A549 treated with dexamethasone at 1 μM for 4 hours (cell line): ENCODE measurements around the gene CTSZ. TPM values are rescaled to one million over a fixed set of nuclear protein-coding genes. Genes with fewer than 3 reads are reported as not detected.

ENCODE experiments used
- total RNA-seq: library from RNA; stranded (reverse); fragments of 200-300 nt; extraction: Qiagen RNA extraction; gene quantifications from 5 replicates; pipeline ENCODE4 v1.2.3, GENCODE V29; 2022

Gene CTSZ
- total RNA-seq, result 148 to 209 TPM (median 200 TPM) in 5 replicates

DNA sequence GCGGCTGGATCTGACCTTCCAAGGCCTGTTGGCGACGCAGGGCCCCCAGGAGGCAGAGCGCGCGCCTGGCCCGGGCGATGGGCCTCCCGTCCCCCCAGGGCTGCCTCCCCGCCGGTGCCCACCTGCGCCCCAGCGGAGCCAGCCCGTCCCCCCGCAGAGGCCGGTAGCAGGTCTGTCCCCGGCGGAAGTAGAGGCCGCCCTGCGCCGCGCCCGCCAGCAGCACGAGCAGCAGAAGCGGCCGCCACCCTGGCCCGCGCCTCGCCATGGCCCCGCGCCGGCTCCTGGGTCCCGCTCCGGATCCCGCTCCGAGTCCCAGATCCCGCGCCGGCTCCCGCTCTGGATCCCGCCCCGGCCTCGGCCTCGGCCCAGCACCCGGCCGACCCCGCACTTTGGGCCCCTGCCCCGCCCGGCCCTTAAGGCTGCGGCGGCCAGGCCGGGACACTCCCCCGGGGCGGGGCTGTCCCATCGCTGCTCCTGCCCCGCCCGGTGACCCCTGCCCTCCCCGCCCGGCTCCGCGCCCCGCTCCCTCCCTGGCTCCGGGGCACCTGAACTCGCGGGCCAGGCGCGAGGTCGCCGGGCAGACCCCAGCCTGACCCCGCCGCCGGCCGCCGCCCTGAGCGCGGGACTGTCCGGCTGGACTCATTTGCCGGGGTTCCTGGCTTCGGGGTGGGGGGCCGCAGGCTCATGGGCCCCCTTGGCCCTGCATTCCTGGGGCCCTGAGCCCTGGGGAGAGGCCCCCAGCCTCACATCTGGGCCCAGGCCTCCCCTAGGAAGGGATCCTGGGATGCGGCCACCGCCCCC, at the start of gene CTSZ:
CTSZ (minus strand) TSS at position 391 of the 801 bp plus-strand sequence; CDS start at position 265, 126 bp downstream.

DNA sequence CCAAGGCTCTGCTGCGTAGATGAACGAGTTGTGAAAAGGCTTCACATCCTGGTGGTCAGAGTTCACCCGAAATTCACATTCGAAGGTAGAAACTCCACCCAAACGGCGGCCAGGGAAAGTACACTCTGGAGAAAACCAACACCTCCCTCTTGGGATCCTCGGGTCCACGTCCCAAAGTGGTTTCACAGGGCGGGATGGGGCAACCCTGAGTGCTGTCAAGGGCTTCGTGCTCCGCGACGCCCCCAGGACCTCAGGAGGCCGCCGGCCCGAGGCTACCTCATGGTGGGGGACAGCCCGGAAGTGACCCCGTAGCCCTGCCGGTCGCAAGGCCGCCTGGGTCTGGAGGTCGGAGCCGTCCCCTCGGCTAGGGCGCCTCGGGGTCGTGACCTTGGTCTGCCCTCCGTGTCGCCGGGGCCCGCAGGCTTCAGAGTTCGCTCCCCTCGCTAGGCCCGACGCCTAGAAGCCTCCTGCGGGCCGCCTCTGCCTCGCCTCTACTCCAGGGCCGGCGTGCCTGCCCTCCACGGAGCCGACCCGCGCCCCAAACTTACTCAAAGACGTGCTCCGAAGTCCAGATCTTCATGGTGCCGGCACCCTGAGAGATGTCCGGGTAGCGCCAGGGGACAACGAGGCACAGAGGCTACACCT, 35.2 kb upstream of the CTSZ start, which contains the start of gene PRELID3B:
PRELID3B (minus strand) TSS at position 636 of the 645 bp plus-strand sequence; CDS start at position 580, 56 bp downstream.

DNA sequence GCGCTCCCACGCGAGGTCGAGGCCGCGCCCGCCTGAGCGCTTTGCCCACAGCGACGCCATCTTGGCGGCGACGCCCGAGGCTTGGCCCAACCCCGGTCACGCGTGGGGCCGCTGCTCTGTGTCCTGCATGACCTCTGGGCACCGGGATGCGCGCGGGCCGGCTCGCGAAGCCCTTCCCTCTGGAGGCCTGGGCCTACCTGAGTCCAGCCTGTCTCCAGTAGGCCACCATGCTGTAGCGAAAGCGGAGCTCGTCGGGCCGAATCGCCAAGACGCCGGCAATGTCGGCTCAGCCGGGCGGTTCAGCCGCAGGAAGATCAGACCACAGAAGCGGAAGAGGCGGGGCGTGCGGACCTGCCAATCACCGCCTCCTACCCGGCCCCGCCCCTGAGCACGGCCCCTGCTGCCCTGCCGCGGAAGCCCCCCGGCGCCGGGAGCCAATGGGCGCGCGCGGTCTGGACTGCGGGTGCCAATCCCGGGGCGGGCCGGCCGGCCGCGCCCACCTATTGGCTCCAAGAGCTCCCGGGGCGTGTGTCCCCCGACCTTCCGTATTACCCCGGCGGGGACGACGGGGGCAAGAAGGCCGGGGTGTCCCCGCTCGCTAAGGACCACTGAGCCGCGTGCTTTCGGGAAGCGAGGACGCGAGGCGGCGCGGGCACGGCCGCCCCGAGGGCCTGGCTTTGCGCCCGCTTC, 25.1 kb upstream of the CTSZ start, which contains the start of gene ATP5F1E:
ATP5F1E (minus strand) TSS at position 313 of the 690 bp plus-strand sequence; CDS start at position 229, 84 bp downstream.

DNA sequence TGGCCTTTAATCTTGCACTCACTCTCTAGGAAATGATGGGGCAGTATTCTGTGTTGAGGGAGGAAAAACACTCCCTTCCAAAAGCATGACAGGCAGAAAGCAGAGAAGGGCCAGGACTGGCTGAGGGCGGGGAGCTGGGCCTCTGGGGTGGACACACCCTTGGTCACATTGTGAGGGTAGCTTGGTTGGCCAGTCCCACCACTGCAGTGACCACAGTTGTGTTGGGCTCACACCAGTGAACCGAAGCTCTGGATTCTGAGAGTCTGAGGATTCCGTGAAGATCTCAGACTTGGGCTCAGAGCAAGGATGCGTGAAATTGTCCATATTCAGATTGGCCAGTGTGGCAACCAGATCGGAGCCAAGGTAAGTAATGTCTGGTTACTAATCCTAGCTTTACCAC, 12.2 kb upstream of the CTSZ start, which contains the start of gene TUBB1:
TUBB1 (plus strand) TSS at position 213 of the 400 bp plus-strand sequence; CDS start at position 307, 94 bp downstream.

DNA sequence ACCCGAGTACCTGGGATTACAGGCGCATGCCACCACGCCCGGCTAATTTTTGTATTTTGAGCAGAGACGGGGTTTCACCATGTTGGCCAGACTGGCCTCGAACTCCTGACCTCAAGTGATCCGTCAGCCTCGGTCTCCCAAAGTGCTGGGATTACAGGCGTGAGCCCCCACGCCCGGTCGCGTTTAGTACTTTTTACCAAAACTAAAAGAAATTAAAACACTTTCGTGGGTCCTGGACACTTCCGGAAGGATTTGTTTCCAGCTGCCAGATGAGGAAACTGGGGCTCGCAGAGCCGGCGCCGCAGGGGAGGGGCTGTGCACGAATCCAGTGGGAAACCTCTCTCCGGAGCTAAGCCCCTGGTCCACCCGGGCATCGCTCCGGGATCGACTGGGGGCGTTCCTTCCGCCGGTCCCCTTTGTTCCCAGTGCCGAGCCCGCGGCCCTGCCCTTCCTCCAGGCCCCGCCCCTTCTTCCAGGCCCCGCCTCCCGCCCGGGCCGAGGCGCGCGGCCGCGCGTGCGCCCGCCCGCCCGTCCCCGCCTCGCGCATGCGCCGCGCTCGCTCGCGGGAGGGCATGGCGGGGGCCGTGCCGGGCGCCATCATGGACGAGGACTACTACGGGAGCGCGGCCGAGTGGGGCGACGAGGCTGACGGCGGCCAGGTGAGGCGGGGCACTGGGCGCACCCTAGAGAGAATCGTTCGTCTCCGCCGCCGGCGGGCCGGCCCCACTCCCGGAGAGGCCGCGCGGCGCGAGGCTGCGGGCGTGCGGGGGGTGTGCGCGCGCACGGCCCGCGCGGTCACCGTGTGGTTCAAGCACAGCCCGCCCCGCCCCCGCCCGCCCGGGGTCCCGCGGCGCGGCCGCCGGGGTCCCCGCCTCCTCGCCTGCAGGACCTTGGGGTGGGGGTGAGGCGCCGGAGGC, 26.1 kb downstream of the CTSZ start, which contains the start of gene NELFCD:
NELFCD (plus strand) TSS at position 546 of the 917 bp plus-strand sequence; CDS start at position 600, 54 bp downstream.

Other genes with a start within 250 kb of the CTSZ start
- gene GNAS-AS1, start 156.4 kb downstream of the CTSZ start, total RNA-seq, result not detected in 5 replicates
- 649 to 731 TPM (median 682 TPM) in 5 replicates for gene GNAS, start 154.5 kb downstream of the CTSZ start, total RNA-seq
- 39.5 to 47.3 TPM (median 45.4 TPM) in 5 replicates for gene NELFCD, start 26.0 kb downstream of the CTSZ start, total RNA-seq
- gene TUBB1, start 12.2 kb upstream of the CTSZ start, total RNA-seq, result 0.02 TPM in 2 of 5 replicates, not detected in the others
- gene ATP5F1E, start 25.1 kb upstream of the CTSZ start, total RNA-seq, result 77.2 to 163 TPM (median 78.1 TPM) in 5 replicates
- 58.6 to 69.8 TPM (median 65.8 TPM) in 5 replicates for gene PRELID3B, start 35.5 kb upstream of the CTSZ start, total RNA-seq
- not detected in 5 replicates for gene ZNF831, start 156.6 kb upstream of the CTSZ start, total RNA-seq